T-helper 9 cell (primary cell): ENCODE data around the gene CORO7.

Source experiments
- DNase-seq: peaks from one replicate; pipeline ENCODE4 v3.0.0-alpha.2; 2020

Gene CORO7

DNA sequence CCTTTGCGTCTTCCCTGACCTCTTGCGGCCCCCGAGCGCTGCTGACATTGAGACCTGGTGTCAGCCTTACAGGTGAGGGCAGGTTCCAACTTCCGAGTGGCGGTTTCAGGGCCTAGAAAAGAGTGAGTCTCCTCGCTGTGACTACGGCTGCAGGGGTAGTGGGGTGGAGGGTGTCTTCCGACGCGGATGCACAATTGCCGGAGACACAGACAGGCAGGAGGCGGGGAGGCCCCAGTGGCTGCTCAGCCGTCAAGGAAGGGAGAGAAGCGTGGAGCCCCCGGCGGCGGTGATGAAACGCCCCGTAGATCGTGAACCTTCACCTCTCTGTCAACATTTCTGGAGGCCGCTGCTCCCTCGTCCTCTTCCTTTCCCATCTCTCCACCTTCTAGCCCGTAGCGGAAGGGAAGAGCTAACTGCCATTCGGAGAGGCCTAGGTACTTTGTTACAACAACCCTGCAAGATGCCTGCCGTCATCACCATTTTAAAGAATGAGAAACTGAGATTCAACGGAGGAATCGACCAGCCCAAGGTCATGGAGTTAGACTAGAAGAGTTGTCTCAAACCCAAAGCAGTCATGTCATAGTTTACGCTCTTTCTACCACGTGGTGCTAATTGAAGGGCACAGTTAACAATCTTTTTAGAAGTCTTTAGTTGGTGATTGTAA, 9.8 kb upstream of the CORO7 start:
- no peak for DNase-seq

DNA sequence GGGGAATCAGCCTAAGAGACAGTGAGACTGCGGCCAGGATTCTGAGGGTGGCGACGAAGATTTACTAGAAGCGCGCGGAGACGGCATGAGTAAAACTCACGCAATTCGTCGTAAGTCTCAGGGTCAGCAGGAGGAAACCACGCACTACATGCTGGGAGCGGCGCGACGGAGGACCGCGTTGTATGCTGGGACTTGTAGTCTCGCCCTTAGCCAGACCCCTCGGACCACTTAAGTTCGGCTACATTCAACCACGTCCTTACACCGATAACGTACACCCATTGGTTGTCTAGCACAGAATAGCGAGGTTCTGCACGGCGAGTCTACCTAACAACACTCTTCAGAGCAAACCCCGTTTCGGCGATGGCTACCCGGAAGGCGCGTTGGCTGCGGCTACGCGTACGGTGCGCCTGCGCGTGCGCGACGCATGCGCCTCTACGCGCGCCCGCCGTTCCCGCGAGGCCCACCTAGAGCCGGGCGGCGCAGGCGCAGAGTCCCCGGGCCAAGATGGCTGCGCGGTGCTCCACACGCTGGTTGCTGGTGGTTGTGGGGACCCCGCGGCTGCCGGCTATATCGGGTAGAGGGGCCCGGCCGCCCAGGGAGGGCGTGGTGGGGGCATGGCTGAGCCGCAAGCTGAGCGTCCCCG, 9.1 kb upstream of the CORO7 start, which contains the start of gene DNAJA3:
Gene DNAJA3 (plus strand): TSS at position 491 of the 643 bp plus-strand sequence. CDS start 14 bp downstream, at position 505.
- peak; percentile 89 for DNase-seq

DNA sequence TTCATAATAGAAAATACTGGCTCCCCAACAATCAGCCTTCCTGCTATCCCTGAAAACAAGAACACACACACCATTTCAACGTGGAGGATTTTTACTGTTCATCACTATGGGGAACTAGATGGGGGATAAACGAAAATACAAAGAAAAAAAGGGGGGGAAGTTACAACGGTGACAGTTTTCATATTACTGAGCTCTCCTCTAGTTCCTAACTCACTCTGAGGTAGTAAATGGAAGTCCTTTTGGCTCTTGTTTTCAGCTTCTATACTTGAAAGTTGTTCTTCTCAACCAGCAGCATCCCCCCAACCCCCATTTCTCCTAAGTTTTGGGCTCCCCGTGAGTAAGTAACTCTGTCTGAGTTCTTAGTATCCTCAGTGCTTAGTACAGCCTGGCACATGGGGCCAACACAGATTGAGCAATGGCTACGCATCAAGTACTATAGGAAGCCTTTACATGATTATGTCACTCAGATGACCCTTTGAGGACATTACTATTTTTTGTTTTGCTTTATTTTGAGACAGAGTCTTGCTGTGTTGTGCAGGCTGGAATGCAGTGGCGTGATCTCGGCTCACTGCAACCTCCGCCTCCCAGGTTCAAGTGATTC, 4.2 kb upstream of the CORO7 start:
- DNase-seq: no peak

DNA sequence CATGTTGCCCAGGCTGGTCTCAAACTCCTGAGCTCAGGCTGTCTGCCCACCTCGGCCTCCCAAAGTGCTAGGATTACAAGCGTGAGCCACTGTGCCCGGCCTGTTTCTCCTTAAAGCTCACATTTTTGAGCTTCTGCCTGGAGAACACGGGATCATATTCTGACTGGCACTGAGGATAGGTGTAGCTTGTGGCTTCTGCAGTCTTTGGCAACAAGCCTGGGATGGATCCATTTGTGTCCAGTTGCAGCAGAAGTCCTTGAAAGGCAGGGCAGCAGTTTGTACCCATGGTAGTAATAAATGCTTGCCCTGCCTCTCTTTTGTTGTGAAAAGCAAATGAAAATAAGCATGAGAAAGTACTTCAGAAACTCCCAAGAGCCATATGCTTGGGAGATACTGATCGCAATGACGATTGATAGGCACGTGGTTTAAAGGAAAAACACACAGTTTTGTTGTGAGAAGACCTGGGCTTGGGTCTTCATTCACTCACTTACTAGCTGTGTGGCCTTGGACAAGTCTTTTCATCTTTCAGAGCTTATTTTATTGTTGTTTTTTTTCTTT, 3.1 kb upstream of the CORO7 start:
- DNase-seq: no peak

DNA sequence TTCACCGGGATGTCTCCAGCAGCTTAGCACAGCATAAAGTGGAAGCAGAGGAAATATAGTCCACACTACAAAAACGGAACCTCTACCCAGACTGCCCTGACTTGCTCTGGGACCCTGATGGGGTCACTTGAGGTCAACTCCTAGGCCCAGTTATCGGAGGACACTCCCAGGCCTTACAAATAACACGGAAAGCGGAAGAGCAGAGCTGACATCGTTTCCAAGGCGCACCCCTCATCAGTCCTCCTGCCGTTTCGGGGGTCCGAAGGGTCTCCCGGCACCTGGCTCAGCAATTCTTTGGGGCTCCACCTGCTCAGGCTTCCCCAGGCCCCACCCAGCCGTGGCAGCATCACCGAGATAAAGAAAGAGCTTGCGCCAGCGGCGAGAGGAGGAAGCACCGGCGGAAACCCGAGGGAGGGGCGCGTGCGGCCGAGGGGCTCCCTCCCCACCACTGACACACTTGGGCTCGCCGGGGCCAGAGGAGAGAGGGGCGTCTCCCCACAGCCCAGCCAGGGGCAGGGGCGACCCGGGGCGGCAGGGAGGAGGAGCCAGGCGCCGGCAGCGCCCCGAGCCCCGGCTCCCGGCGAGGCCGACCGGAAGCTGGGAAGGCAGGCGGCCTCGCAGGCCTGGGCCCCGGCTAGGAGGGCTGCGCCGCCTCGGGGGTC, 727 bp downstream of the CORO7 start:
- DNase-seq: peak; percentile 55

DNA sequence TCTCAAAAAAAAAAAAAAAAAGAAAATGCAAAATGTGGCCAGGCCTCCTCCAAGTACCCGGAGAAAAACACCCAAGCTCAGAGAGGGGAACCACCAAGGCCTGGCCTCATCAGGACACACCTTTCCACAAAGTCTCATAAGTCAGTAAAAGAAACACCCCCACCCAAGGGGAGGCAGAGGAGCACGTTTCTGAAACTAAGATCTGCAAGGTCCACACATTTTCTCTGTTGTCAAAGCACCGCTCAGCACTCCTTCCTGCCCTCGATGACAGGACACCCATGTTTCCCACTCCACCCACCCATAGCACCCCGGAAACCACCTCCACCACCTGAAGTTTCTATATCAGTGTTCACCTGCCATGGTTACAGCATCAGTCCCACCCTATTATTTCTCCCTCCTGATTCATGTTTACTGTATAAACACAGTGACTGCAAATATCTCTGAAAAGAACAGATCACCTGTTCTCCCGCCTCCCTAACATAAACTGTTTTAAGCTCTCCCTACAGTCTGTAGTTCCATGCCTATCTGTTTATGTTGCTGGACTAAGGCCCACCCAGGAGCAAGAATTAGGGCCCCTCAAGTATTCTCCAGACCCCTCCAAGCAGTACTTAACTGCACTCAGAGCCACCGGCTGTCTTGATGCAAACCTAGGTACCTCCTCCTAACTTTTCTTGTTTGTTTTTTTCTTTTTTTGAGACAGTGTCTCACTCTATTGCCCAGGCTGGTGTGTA, 2.0 kb downstream of the CORO7 start:
- DNase-seq: peak; percentile 71

DNA sequence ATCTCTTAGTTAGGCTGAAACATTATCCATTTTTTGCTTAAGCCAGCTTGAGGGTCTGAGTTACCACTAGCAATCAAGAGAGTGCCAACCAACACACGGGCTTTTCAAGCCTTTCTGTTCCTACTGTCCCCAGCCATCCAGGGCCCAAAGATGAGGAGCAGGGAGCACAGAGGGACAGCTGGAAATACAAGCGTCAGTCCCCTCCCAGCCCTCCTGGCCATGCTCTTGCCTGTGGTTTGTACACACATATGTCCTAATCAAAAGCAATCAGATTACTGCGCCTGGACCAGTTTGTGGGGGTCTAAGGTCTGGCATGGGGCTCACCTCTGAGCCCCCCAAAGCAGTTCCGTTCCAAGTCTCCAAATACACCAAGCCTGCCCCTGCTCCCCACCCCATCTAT, 3.5 kb downstream of the CORO7 start:
- no peak for DNase-seq

DNA sequence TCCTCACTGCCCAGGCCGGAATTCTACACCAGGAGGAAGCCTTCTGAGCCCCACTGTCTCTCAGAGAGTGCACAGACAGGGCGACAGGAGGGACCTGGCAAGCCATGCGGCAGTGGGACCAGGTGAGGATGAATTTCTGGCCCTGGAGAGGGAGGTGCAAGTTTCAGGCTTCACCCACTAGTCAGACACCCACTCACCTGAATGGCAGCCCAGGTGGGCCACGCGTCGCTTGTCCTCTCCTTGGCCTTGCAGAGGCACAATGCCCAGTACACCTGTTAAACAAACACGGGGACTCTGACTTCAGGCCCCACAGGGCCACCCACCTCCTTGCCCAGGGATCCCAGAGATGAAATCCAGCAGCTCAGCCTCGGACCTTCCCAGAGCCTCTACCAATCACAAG, 4.2 kb downstream of the CORO7 start:
- no peak for DNase-seq

DNA sequence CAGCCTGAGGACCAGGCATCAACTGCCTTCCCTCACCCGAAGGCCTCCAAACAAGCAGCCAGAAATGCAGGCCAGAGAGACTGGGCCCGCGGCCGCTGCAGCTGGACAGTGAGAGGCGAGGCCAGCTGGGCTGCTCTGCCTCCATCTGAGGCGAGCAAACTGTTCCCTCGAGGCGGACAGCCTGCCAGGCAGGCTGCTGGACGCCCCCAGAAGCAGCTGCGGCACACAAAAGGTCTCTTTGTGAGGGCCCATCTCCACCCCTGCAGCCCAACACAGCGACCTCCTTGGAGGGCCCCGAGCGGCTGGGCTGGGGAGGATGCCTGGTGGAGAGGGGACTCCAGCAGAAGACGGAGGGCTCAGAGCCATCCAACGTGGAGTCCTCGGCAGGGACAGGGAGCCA, 4.7 kb downstream of the CORO7 start:
- no peak for DNase-seq

DNA sequence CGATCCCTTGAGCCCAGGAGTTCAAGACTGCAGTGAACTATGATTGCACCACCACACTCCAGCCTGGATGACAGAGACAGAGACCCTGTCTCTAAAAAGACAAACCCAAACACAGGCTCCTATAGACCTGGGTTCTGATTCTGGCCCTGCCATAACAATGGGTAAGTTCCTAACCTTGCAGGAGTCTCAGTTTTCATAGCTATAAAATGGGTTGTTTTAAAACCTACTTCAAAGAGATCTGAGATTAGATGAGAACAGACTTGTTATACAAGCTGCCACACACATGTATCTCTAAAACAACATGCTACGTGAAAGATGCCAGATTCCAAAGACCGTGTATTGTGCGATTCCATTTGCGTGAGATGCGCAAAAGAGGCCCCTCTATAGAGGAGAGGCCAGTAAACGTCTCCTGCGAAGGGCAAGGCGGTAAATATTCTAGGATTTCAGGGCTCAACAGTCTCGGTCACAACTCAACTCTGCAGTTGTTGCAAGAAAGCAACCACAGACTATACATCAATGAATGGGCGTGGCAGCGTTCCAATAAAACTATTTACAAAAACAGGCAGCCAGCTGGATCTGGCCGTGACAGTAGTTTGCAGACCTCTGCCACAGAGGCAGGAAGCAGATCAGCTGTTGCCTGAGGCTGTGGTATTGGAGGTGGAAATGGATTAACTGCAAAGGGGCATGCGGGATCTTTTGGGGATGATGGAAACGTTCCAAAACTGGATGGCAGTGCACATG, 5.9 kb downstream of the CORO7 start:
- no peak for DNase-seq

DNA sequence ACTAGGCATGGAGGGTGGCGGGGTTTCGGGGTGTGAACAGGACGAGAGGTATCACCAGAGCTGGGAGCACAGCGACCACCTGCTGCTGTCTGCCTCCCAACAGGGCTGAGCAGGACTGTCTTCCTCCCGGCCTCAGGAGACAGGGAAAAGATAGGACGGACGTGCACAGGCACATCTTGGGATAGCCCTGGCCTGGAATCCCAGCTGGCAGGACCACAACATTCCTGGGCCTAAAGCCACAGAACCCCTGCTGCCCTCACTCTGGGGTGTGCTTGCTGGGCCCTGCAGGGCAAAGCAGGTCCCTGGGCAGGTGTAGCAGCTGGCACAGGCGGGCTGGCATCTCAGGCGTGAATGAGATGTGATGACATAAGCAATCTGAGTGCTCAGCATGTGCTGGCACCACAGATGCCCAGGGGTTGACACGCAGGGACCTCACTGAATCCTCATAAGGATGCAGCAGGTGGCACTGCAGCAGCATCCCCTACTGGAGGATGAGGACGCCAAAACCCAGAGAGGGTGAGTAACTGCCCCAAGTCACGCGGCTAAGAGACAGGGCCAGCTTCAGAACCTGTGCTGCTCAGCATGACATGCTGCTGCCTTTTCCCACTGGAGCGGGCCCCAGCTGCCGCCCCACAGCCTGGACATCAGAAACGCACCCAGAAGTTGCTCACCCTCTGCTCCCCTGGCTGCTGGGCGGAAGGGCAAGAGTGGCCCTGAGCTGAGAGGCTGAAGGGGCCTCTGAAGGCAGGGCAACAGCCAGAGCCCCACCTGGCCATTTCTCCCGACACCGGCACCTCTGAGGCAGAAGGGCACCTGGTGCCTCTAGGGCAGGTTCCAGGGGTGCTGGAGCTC, 7.1 kb downstream of the CORO7 start:
- DNase-seq: no peak

DNA sequence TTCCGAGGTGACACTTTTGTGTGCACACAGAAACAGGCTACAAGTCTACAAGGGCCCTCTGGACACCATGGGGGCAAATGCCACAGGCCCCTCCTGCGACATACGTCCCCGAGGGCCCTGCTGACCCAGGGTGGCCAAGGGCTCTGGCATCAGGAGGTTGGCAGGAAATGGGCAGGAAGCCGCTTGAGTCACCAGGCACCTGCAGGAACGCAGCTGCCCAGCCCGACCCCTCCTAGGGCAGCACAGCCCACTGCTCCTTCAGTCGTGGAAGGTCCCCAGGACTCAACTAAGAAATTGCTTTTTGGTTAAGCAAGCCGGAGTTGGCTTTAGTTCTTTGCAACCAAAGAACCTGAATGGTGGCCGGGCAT, 8.1 kb downstream of the CORO7 start:
- DNase-seq: no peak

DNA sequence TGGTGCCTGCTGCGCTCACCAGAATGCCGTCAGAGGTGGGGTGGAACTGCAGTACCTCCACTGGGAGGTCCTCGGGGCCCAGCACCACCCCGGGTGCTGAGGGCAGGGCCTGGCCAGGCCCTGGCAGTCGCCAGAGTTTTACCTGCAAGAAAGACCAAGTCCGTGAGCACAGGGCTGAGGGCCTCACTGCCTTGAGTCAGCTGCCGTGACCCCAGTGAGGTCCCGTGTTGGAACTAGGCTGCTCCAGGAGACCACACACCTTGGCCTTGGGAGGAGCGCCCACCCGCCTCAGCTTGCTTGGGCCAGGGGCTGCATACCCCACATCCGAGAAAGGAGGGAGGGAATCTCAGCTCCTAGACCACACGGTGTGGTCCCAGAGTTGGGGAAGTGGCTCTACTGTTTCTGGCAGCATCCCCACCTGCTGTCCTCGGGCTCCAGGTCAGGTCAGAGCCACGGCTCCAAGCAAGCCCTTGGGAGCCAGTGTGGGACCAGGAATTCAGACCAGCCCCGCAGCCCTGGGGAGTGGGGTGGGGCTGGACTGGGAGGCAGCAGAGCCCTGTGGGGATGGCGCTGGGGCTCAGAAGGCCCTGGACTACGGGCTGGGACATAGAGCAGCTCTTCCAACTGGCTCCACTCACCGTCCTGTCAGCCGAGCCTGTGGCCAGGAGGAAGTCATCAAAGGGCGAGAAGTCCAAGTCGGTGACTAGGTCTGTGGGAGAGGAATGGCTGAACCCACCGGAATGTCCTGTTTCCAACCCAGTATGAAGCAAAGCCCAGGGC, 8.7 kb downstream of the CORO7 start:
- DNase-seq: no peak

DNA sequence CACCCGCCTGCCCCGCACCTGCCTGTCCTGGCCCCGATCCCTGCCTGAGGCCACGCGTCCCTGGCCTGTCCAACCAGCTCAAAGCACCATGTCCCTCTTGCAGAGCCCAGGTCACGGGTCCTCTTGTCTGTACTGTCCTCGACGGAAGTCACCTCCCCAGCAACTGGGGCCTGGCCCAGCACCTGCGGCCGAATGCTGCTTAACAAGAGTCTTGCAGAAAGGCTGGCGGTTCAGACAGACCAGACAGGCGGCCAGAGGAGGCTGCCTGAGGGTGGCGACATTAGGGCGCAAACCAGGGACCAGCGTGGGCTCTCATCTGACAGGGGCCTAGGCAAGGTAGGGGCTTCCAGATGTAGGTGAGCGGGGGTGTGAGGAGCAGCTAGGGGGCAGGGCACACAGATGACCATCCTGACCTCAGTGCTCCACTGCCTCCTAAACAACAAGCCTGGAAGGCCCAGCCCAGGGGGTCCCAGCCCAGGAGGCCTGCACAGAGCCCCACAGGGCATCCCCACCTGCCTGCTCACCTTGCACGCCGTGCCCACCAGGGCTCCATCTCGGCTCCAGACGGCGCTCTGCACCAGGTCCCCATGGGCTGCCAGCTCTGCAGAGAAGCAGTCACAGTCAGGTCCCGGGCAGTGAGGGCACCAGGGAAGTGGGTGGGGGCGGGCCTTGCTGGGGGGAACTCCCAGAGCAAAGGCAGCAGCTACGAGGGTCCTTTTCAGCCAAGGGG, 11.3 kb downstream of the CORO7 start:
- DNase-seq: no peak

DNA sequence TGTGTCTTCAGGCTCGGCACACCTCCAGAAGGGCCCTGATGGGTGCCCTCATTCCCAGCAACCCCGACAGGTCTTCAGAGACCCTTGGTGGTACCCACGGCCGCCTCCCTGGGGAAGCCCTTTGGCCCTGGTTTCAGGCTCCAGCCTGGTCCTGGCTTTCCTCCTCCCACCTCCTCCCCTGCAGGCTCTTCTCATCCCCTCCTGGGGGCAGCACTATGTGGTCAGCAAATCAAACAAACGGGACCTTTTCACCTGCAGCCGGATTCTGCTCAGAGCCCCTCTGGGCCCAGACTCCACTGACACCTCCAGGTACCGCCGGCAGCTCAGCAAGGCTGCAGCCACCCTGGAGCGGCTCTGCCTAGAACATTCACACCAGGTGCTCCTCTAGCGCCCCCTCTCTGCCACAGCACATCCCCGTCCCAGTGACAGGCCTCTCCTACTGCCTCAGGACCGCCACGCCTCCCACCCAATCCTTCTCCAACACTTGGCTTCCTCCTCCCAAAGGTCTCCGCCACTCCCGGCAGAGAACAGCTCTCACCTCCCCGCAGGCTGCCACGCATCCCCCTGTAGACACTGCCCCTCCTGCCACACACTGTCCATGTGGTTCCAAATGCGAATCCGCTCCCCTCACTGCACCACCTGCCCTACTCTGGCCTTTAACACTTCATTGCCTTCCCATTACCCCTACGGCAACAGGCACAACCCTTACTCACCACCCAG, 12.0 kb downstream of the CORO7 start:
- DNase-seq: peak; percentile 31

DNA sequence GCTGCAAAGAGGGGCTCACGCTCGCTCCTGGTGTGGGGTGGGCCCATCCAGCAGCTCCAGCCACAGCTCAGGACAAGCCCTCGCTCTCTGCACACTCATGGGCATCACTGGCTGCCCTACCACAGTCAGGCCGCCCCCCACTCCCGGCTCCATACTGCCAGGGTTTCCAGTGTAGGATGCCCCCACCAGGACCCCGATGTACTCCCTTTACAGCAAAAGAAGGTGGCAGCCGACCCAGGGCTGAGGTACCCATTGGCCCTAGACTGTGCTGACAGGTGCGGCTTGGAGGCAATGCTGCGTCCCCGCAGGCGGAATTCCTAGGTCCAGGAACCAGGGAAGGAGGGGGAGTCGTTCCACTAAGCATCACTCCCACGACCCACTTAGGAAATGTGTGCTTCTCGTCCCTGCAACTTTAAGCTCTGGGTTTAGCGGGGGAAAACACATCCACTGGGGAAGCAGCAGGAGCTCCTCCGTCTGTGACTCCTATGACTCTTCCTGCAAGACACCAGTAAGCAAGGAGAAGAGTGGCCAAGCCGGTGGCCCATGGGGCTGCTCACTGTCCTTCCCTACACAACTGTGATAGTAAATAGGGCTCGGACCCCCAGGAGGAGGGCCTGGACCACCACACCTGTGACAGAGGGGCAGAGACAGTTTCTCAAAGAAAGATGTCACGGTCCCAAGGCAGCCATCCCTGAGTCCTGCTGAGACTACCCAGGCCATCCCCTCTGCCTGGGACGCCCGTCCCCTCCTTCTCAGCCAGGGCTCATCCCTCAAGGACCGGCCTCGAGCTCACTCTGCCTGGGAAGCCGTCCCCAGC, 13.1 kb downstream of the CORO7 start:
- DNase-seq: no peak

DNA sequence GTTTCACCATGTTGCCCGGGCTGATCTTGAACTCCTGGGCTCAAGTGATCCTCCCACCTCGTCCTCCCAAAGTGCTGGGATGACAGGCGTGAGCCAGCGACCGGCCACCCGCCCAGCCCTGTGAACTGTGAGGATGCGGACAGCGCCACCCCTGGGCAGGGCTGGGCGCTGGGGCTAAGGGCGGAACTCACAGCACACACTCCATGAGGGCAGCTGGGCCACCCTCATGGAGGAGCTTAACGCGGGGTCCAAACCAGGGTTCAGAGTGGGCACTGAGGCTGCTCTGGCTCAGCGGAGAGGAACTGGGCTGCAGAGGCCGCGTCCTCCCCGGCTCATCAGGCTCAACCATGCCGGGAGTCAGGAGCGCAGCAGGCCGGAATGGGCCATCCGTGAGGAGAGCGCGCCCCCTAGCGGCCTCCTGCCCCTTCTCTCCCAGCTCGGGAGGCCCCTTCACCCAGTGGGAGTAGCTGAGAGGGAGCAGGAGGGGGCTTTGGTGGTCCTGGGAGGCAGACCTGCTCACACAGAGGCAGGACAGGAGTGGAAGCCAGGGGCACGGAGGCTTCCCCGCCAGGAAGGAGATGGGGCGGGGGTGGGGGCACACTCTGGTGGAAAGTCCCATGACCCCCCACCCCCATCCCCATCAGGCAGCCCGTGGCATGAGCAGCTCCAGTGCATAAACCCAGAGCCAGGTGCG, 13.8 kb downstream of the CORO7 start:
- DNase-seq: peak; percentile 62
